Activated naive CD4-positive, alpha-beta T cell treated with anti-CD3 and anti-CD28 coated beads, Interleukin-2, amount 50 U/mL, for 24 hours (primary cell): ENCODE results near the gene ARID3A.

Experiments
- H3K27ac Mint-ChIP-seq: one replicate; pipeline ENCODE4 v1.8.0; 2021; ENCODE audit warnings: mild to moderate bottlenecking, mixed read lengths
- H3K27me3 Mint-ChIP-seq: one replicate; pipeline ENCODE4 v1.8.0; 2021; ENCODE audit warnings: mixed read lengths
- H3K36me3 Mint-ChIP-seq: one replicate; pipeline ENCODE4 v1.8.0; 2021; ENCODE audit warnings: mixed read lengths
- H3K4me1 Mint-ChIP-seq: one replicate; pipeline ENCODE4 v1.8.0; 2021; ENCODE audit warnings: mixed read lengths
- H3K4me3 Mint-ChIP-seq: one replicate; pipeline ENCODE4 v1.8.0; 2021; ENCODE audit warnings: mild to moderate bottlenecking, mixed read lengths
- H3K9me3 Mint-ChIP-seq: one replicate; pipeline ENCODE4 v1.8.0; 2021; ENCODE audit warnings: mixed read lengths

The ARID3A gene

DNA sequence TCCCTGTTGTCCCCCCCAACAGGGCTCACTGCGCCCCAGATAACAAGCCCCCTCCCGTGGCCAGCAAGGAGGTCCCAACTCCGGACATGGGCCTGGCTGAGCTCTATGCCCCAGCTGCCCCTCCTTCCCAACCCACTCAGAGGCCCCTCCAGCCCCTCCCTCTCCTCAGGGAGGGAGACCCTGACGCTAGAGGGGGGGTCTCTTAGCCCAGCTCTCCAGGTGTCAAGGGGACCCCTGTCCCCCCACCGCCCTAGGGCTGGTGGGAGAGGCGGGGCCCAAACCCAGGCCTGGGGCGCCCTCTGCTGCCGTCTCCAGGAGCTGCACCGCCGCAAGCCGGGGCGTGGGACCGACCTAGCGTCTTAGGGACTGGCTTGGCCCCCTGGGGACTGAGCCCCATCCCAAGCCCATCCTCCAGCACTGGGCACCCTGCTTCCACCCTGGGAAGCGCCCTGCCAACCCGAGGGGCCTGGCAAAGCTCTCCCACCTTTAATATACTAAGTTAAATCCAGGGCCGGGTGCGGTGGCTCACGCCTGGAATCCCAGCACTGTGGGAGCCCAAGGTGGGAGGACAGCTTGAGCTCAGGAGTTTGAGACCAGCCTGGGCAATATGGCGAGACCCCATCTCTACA, 75.8 kb downstream of the ARID3A start:
- no peak overlapping the region for H3K27ac Mint-ChIP-seq
- peaks cover 18% of the 10 kb centered on the region for H3K27me3 Mint-ChIP-seq
- no peaks in the 10 kb centered on the region for H3K9me3 Mint-ChIP-seq
- H3K4me1 Mint-ChIP-seq = peaks cover 8% of the 10 kb centered on the region
- no peak overlapping the region for H3K4me3 Mint-ChIP-seq
- H3K36me3 Mint-ChIP-seq = no peaks in the 10 kb centered on the region

GRCh38 chr19:1002600-1002999, 76.8 kb downstream of the ARID3A start:
- H3K9me3 Mint-ChIP-seq = no peaks in the 10 kb centered on the region
- H3K27ac Mint-ChIP-seq = peak overlapping the region; percentile 9
- H3K4me1 Mint-ChIP-seq = peaks cover 4% of the 10 kb centered on the region
- no peaks in the 10 kb centered on the region for H3K36me3 Mint-ChIP-seq
- no peak overlapping the region for H3K4me3 Mint-ChIP-seq
- H3K27me3 Mint-ChIP-seq = peaks cover 18% of the 10 kb centered on the region

DNA sequence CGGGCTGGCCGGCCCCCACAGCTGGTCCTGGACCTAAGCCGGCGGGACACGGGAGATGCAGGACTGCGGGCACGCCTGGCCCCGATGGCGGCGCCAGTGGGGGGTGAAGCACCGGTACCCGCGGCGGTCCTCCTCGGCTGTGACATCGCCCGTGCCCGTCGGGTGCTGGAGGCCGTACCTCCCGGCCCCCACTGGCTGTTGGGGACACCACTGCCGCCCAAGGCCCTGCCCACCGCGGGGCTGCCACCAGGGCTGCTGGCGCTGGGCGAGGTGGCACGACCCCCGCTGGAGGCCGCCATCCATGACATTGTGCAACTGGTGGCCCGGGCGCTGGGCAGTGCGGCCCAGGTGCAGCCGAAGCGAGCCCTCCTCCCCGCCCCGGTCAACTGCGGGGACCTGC, 77.4 kb downstream of the ARID3A start:
- Mint-ChIP-seq H3K27ac (no peak overlapping the region), H3K9me3 (no peaks in the 10 kb centered on the region), H3K4me1 (no peaks in the 10 kb centered on the region), H3K36me3 (no peaks in the 10 kb centered on the region), H3K27me3 (peaks cover 13% of the 10 kb centered on the region), H3K4me3 (no peak overlapping the region)

- Mint-ChIP-seq H3K27ac (no peak overlapping the region), H3K9me3 (no peaks in the 10 kb centered on the region), H3K4me3 (no peak overlapping the region), H3K4me1 (no peaks in the 10 kb centered on the region), H3K36me3 (no peaks in the 10 kb centered on the region), H3K27me3 (peaks cover 7% of the 10 kb centered on the region)
Observed at GRCh38 chr19:1004204-1004802, 78.5 kb downstream of the ARID3A start.

GRCh38 chr19:1004803-1005664, 79.2 kb downstream of the ARID3A start:
- Mint-ChIP-seq H3K4me3 (no peak overlapping the region), H3K36me3 (no peaks in the 10 kb centered on the region), H3K27ac (no peak overlapping the region)

GRCh38 chr19:1006711-1007398, 81.0 kb downstream of the ARID3A start:
- H3K27me3 Mint-ChIP-seq = peaks cover 3% of the 10 kb centered on the region
- H3K36me3 Mint-ChIP-seq = no peaks in the 10 kb centered on the region
- H3K9me3 Mint-ChIP-seq = no peaks in the 10 kb centered on the region
- H3K27ac Mint-ChIP-seq = no peak overlapping the region
- no peaks in the 10 kb centered on the region for H3K4me1 Mint-ChIP-seq
- no peak overlapping the region for H3K4me3 Mint-ChIP-seq

More at GRCh38 chr19:1004803-1005664, 79.2 kb downstream of the ARID3A start:
- H3K9me3 Mint-ChIP-seq = no peaks in the 10 kb centered on the region
- H3K4me1 Mint-ChIP-seq = no peaks in the 10 kb centered on the region
- peaks cover 5% of the 10 kb centered on the region for H3K27me3 Mint-ChIP-seq

- Mint-ChIP-seq H3K27ac (no peak overlapping the region), H3K36me3 (no peaks in the 10 kb centered on the region), H3K4me1 (no peaks in the 10 kb centered on the region), H3K4me3 (no peak overlapping the region), H3K27me3 (peaks cover 1% of the 10 kb centered on the region), H3K9me3 (no peaks in the 10 kb centered on the region)
Observed at GRCh38 chr19:1007399-1008251, 81.8 kb downstream of the ARID3A start.

GRCh38 chr19:1008268-1009040, 82.6 kb downstream of the ARID3A start:
- Mint-ChIP-seq H3K9me3 (no peaks in the 10 kb centered on the region), H3K36me3 (no peaks in the 10 kb centered on the region), H3K4me3 (no peak overlapping the region), H3K4me1 (no peaks in the 10 kb centered on the region), H3K27ac (no peak overlapping the region), H3K27me3 (no peaks in the 10 kb centered on the region)

- Mint-ChIP-seq H3K36me3 (no peaks in the 10 kb centered on the region), H3K4me1 (no peaks in the 10 kb centered on the region), H3K9me3 (no peaks in the 10 kb centered on the region), H3K27me3 (no peaks in the 10 kb centered on the region), H3K27ac (no peak overlapping the region), H3K4me3 (no peak overlapping the region)
Observed at GRCh38 chr19:1009041-1009980, 83.5 kb downstream of the ARID3A start.

DNA sequence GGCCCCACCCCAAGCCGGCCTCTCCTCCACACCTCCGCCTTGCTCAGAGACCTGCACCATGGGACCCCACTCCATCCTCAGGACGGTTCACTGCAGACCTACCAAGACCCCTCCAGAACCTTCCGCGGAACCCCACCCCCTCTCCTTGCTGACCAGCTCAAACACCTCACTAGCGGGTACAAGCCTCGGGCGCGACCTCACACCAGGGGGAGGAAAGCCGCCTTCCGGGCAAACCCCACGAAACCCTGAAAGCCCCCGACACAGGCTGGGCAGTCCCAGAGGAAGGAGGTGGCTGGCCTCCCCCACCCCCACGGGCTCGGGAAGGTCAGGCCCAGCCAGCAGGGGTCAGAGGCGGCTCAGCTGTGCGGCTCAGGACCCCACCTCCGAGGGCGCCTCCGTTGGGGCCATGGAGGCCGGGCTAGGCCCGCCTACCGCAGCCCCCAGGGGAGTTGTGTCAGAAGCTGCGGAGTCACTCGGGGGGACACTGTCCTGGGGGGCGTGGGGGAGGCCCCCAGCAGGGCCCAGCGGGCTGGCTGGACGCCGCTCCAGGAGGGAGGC, 84.2 kb downstream of the ARID3A start:
- Mint-ChIP-seq H3K4me3 (no peak overlapping the region), H3K27ac (no peak overlapping the region), H3K9me3 (no peaks in the 10 kb centered on the region), H3K4me1 (no peaks in the 10 kb centered on the region), H3K36me3 (no peaks in the 10 kb centered on the region), H3K27me3 (no peaks in the 10 kb centered on the region)

GRCh38 chr19:1010586-1011510, 85.0 kb downstream of the ARID3A start:
- no peaks in the 10 kb centered on the region for H3K9me3 Mint-ChIP-seq
- H3K27ac Mint-ChIP-seq = no peak overlapping the region
- no peaks in the 10 kb centered on the region for H3K27me3 Mint-ChIP-seq
- no peaks in the 10 kb centered on the region for H3K36me3 Mint-ChIP-seq
- no peak overlapping the region for H3K4me3 Mint-ChIP-seq
- H3K4me1 Mint-ChIP-seq = no peaks in the 10 kb centered on the region

DNA sequence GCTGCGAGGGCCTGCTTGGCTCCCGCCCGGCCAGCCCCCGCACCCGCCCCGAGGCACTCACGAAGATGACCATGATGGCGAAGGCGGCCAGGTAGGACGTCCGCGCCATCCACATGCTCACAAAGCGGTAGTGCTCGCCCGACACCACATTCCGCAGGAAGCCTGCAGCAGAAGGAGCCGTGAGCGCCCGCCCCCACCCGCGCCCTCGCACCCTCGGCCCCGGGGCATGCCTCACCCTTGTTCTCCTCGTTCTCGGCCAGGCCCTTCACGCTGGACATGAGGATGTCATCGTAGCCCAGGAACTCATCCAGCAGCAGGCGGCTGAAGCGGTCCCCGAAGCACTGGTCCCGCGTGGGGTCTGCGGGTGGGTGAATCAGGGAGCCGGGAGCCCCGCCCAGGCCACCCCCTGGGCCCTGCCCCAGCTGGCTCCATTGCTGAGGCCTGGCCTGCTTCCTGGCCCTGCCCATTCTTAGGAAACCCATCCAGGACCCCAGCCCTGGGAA, 86.0 kb downstream of the ARID3A start:
- H3K4me3 Mint-ChIP-seq = no peak overlapping the region
- H3K4me1 Mint-ChIP-seq = peaks cover 6% of the 10 kb centered on the region
- no peak overlapping the region for H3K27ac Mint-ChIP-seq
- no peaks in the 10 kb centered on the region for H3K27me3 Mint-ChIP-seq
- no peaks in the 10 kb centered on the region for H3K9me3 Mint-ChIP-seq
- H3K36me3 Mint-ChIP-seq = no peaks in the 10 kb centered on the region
